HG03439 (cell line): ENCODE data around the gene ZFTA.

Source experiments
- ATAC-seq: cut with Tn5 transposase; IDR thresholded peaks from one replicate; pipeline ENCODE4 v1.9.1; 2021; ENCODE audit warnings: mild to moderate bottlenecking, moderate library complexity; ENCODE audit not compliant: unreplicated experiment

Gene ZFTA

DNA sequence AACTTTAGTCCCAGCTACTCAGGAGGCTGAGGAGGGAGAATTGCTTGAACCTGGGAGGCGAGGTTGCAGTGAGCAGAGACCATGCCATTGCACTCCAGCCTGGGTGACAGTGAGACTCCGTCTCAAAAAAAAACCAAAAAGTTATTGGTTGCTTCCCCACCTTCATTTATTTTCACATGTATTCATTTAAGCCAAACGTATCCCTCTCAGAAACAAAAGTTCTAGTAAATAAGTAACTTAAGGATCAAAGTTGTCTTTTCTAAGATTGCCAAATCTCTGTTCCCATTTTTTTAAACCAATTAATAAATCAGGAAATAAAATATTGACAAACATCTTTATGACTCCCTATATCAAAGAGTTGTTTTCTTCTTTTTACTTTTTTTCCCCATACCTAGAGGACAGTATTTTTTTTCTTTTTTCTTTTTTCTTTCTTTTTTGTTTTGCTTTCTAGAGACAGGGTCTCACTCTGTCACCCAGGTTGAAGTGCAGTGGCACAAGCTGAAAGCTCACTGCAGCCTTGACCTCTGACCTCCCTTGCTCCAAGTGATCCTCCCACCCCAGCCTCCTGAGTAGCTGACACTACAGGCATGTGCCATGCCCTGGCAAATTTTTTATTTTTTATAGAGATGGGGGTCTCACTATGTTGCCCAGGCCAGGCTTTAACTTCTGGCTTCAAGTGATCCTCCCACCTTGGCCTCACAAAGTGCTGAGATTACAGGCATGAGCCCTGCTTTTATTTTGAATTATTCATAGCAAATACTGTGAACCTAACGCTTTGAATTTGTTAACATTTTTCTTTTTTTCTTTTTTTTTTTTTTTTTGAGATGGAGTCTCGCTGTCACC, 11.4 kb downstream of the ZFTA start:
- no peak for ATAC-seq

DNA sequence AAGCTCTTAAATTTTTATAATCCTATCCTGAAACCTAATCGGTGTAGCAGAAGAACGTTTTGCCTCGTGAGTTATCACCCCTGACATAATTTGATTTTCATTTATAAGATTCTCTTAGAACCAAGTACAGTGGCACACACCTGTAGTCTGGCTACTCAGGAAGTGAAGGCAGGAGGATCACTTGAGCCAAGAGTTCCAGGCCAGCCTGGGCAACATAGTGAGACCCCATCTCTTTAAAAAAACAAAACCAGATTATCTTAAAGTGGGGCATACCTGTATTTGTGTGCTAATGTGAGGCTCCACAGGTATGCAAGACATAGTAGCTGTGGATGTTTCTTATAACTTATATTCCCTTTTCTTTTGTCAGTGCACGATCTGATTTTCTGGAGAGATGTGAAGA, 19.0 kb downstream of the ZFTA start:
- no peak for ATAC-seq

DNA sequence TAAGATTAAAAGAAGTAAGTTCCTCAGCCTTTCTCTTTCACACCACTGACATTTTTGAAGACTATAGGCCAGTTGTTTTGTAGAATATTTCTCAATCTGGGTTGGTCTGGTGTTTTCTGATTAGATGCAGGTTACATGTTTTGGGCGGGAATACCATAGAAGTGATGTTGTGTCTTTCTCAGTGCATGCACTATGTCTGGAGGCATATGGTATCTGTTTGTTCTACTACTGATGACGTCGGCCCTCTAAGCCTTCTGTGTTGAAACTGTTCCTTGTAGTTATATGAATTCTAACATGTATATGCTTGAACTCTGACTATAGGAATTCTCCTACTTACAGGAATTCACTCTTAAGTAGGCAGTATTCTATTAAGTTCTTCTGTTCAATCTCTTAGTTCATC, 21.6 kb downstream of the ZFTA start:
- no peak for ATAC-seq

DNA sequence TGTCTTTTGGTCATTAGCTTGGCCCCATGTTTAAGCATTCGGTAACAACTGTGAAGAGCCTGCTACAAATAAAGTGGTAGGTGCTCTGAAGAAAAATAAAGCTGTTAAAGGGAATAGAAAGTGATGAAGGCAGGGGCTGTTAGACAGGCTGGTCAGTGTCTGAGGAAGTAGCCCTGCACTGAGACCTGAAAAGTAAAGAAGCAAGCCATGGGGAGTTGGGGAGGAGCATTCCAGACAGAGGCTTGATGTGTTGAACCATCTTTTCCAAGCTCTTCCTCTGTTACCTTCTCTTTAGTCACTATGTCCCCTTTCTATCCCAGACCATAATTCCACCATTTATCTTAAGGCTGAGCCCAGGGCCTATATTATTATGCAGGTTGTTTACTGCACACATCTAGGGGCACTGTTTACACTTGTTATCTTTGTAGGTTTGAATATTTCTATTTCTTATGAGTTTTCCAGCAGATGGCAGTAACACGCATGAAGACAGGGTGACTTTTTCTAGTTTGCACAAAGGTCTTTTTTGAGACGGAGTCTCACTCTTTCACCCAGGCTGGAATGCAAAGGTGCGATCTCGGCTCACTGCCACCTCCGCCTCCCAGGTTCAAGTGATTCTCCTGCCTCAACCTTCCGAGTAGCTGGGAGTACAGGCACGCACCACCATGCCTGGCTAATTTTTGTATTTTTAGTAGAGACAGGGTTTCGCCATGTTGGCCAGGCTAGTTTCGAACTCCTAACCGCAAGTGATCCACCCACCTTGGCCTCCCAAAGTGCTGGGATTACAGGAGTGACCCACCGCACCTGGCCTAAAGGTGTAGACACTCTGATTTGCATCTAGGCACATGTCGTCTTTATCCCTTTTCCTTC, 23.0 kb downstream of the ZFTA start:
- no peak for ATAC-seq

DNA sequence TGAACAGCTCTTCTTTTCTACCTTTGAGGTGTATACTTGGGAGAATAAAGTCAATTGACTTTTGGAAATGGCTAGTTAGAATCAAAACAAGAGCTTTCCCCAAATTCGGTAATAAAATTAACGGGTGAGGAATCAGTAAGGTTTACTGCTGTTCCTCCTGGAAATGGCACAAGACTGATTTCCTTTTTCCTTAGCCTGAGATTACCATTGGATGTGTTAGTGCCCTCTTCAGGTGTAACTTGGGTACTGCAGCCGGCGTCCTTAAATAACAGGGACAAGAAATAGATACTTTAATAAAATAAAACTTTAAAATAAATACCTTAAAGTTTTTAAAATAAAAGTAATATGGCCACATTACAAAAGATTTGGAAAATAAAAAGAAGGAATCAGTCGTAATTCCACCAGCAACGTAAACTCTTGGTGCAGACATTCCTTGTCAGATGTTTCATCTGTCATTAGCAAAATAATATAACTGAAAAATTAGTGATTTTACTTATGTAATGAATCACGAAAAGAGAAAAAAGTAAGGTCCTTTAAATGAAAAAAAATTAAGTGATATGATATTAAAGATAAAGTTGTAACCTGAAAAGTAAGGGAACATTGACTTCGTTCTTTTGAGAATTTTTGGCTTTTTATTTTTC, 29.7 kb downstream of the ZFTA start:
- no peak for ATAC-seq

DNA sequence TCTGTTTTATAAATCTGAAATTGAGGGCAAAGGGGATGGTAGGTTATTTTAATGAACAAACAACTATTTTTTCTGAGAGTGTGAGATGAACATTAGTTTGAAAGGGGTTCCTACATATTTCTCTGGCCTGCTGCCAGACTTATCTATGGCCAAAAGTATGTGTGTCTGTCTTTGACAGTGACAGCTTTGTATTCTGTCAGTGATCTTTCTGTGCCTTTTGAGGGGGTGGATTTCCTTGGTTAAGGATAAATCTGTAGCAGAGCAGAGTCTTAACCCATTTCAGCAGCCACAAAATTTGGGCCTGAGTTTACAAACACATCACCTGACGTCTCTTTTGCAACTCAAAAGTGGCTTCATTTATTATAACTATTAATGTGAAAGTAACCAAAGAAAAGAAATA, 30.9 kb downstream of the ZFTA start:
- ATAC-seq = no peak

DNA sequence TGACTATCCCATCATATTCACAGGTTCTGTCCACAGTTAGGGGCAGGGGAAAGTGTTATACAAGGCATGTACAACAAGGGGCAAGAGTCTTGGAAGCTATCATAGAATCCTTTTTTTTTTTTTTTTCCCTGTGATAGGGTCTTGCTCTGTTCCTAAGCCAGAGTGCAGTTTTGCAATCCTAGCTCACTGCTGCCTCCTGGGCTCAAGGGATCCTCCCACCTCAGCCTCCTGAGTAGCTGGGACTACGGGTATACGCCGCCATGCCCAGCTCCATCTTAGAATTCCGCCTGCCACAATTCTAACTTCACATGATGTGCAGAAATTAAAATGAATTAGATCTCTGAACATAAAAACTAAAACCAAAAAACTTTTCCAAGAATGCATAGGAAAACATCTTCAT, 31.7 kb downstream of the ZFTA start:
- no peak for ATAC-seq

DNA sequence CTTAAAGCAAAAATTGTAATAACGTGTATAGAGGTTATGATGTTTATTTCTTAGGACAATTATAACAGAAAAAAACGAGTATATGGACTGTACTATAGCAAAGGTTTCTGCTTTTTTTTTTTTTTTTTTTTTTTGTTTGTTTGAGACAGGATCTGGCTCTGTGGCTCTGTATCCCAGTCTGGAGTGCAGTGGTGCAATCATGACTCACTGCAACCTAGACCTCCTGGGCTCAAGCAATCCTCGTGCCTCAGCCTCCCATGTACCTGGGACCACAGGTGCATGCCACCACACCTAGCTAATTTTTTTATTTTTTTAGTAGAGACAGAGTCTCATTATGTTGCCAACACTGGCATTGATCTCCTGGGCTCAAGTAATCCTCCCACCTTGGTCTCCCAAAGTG, 39.2 kb downstream of the ZFTA start:
- no peak for ATAC-seq

DNA sequence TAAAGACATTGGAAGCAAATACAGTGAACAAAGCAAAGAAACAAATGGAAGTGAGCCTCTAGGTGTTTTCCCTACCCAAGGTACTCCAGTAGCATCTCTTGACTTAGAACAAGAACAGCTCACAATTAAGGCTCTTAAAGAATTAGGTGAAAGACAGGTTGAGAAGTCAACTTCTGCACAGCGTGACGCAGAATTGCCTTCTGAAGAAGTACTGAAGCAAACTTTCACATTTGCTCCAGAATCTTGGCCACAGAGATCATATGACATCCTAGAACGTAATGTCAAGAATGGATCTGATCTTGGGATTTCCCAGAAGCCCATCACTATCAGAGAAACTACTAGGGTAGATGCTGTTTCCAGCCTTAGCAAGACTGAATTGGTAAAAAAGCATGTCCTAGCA, 48.0 kb downstream of the ZFTA start:
- no peak for ATAC-seq

DNA sequence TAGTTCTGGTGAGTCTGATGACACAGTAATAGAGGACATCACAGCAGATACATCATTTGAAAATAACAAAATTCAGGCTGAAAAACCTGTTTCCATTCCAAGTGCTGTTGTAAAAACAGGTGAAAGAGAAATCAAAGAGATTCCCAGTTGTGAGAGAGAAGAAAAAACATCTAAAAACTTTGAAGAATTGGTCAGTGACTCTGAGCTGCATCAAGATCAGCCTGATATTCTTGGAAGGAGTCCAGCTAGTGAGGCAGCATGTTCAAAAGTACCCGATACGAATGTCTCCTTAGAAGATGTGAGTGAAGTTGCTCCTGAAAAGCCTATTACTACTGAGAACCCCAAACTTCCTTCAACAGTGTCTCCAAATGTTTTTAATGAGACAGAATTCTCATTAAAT, 48.6 kb downstream of the ZFTA start:
- ATAC-seq = no peak

DNA sequence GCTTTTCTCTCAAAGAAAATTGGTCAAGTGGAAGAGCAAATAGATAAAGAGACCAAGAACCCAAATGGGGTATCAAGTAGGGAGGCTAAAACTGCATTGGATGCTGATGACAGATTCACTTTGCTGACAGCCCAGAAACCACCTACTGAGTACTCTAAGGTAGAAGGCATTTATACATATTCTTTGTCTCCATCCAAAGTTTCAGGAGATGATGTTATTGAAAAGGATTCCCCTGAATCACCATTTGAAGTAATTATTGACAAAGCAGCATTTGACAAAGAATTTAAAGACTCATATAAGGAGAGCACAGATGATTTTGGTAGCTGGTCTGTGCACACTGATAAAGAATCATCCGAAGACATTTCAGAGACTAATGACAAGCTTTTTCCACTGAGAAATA, 49.6 kb downstream of the ZFTA start:
- no peak for ATAC-seq
